Medulla oblongata (tissue), 1 donor: ENCODE results near the gene CENPT.

Experiments
- DNase-seq: peaks from one replicate; pipeline ENCODE4 v3.0.0-alpha.2; 2015; ENCODE audit errors: extremely low spot score

CENPT gene

DNA sequence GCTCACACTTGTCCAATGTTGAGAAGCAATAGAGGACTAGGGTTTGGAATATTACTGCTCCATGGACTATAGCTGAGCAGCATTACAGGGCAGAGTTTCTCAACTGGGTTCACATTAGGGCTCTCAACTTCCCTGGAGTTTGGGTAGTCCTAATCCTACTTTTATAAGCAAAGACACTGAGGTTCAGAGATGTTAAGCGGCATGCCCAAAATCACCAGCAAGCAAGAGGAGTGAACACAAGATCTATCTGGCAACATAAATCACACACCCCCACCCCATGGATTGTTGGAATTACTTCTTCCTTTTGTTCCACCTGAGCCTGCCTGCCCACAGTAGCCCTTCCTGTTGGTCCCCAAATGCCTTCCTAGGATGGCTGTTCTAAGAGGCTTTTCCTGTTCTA, 35.6 kb downstream of the CENPT start:
- no peak for DNase-seq

DNA sequence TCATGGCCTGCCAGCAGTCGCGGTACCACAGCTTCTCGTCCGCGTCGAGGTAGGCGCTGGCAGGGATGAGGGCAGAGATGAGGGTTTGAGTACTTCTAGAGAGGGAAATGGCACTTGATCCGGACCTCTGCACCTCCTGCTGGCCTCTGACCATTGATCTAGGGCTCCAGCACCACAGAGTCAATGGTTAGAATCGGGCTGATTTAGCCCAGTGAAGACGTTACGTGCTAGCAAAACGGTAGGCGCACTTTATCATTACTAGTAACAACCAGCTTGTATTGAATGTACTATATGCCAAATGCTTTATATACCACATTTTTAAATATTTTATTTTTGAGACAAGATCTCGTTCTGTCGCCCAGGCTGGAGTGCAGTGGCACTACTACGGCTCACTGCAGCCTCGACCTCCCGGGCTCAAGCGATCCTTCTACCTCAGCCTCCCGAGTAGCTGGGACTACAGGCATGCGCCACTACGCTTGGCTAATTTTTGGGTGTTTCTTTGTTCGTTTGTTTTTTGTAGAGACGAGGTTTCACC, 40.3 kb downstream of the CENPT start:
- DNase-seq, result no peak

DNA sequence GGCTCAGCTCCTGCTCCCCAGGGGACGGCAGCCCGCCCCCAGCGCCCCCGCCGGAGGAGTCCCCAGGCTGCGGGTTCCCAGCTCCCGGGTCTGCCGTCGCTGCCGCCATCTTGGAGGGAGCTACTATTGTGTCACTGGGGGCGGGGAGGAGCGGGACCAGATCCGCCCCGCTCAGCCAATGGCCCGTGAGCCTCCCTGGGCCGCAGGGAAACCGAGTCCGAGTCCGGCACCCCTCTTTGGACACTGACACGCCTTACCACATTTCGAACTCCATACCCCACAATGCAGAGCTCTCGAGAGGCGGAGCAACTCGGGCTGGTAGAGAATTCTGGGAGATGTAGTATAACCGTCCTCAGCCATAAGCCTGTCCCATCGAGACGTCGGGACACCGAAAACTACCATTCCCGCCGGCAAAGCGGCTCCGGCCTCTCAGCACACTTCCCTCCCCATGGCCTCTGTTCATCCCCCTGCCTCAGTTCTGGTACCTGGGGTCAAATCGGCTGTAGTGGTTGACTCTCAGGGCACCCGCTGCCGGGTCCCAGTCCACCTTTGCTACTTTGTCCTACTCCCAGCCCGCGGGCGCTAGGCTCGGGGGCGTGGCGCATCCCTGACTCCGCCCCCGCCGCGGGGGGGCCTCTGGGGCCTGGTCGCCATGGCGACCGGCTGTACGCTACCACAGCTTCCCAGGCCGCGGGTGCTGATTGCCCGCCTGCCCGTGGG, 40.9 kb downstream of the CENPT start, which contains the start of the genes RANBP10 and TSNAXIP1:
TSS of gene RANBP10 (minus strand) at position 133 of the 720 bp plus-strand sequence. CDS start at position 109, 24 bp downstream.
TSS of gene TSNAXIP1 (plus strand) at position 462 of the 720 bp plus-strand sequence. CDS start 261 bp downstream, outside the sequence.
- DNase-seq, result peak; percentile 100

DNA sequence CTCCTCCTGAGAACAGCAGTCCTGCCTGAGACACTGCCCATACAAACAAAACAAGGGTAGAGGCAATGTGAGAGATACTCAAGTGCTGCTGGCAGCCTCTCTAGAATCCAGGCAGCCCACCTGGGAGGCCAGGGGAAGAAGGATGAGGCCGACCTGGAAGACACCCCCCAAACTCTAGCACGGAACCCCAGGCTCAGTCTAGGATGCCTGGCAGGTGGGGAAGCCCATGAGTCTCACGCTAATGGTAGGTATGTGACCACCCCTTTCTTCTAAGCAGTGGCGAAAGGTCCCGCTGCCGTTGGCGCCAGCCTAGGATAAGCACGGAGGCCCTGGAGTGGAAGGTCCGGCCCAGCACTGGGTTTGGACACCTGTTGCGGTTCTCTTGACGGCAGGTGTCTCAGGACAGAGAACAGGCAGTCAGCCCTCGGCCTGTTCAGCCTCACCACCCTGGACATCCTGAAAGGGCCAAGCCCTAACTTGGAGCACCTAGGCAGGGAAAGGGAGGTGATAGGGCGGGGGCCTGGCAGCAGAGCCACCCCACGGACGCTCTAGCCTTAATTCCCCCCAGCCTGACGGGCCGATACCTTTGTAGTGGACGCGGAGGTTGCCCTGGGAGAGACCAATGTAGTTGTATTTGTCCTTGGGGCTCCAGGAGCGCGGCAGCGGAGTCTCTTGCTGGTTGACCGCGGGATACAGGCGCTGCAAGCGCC, 41.6 kb downstream of the CENPT start:
- no peak for DNase-seq

DNA sequence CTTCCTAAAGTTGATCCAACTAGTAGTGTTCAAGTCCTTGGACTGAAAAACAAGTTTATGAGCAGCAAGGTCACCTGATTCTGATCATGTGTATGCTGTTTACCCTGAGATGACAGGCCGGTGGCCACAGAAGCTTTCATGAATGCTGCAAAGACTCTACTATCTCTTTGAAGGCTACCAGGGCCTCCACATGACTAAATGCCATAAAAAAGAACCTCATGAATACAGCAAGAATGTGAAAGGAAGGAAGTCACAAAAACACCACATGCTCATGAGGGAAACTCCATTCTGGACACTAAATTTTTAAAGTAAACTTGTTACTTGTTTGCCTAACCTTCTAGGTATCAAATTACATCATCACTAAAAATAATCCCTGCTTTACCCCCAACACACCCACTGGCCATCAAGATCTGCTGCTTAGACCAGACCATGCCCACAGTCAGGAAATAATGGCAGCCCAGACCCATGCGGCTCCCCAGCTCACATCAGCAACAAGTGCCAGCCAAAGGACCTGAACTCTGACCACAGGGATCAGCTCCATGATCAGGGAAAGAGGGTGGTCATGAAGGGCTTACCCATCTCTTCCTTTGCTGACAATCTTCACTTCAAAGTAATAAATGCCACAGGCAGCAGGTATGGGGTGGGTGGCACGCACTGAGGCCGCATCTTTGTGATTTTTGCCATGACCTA, 42.5 kb downstream of the CENPT start:
- no peak for DNase-seq

DNA sequence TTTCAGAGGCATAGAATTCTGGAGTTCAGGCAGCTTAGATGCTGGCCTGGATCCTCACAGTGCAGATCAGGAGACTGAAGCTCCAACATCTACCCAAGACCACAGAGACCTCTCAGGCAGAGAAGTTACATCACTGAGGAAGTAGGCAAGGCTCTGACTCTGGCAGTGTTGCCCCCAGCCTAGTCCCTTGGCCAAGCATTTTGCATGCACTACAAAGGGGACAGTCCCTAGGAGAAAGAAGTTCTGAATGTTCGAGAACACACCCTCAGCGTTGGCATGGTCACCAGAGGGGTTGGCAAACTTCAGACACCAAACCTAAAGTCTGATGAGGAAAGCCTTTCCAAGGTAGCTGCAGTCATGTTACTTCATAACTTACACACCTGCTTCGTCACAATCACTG, 43.6 kb downstream of the CENPT start:
- no peak for DNase-seq

DNA sequence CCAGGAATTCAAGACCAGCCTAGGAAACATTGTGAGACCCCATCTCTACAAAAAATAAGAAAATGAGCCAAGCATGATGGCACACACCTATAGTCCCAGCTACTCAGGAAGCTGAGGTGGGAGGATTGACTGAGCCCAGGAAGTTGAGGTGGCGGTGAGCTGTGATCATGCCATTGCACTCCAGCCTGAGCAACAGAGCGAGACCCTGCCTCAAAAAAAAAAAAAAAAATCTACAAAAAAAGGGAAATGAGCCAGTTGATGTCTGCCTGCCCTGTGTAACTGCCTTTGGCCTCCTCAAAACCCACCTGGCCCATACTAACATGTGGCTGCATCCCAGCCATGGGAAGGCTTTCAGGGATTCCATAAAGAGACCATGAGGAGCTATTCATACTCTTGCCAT, 45.6 kb downstream of the CENPT start:
- DNase-seq, result no peak

DNA sequence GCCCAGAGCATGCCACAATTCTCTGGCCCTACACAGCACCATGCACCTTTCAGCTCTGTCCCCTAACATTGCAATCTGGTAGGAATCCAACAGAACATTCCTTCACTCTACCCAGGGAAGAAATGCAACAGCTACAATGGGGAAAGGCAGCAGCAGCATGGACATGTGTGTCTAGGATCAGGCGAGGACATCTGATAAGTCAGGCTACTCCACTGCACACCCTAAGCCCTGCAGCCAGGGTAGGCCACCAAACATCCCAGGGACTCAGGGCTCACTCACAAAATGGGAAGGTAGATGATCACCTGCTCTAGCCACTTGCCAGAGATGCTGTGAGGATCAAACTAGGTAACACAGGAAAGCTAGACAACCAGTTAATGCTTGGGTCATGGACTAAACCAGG, 46.3 kb downstream of the CENPT start:
- no peak for DNase-seq

DNA sequence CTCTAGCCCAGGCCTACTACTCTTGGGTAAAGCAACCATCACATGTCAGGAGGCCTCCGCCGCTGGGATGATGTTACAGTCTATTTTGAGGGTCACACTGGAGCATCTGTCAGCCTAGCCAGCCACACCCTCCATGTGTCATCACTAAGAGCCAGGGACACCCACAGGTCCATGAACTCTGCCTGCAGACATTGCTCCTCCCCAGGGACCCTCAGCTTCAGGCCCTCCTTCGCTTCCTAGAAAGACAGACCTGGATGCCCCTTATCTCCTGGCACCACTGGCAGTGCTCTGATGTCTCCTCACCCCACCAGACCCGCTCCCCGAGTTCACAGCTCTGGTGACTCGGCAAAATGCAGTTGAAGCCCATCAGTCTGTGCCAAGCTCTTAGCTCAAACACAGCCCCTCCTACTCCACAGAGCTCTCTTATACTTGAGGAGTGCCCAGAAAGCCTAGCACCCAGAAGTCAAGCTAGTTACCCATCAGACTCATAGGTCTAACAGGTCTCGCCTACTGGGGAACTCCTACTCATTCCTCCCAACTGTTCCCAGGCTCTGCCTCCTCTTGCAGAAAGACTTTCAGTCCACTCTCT, 47.1 kb downstream of the CENPT start:
- DNase-seq, result no peak

DNA sequence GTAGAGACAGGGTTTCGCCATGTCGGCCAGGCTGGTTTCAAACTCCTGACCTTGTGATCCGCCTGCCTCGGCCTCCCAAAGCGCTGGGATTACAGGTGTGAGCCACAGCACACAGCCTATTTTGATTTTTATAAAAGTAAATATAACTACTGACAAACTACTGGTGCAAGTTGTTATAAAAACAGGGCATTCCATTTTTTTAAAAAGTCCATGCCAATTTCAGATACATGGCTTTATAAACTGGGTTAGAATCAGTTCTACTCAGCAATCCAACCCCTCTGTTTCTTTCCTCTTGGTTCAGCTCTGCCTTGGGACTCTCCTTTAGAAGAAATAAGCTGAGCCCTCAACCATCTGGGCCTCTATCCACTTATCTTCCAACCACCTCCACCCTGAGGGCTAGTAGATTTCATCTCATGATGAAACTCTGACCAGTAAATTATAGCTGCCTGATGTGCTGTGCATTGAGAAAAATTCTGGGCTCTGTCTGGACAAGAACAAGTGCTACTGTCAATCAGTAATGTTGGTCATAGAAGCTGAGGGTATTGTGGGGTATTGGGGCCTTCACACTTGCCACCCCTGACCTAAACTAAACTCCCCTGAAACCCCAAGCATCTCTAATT, 51.3 kb downstream of the CENPT start:
- no peak for DNase-seq

DNA sequence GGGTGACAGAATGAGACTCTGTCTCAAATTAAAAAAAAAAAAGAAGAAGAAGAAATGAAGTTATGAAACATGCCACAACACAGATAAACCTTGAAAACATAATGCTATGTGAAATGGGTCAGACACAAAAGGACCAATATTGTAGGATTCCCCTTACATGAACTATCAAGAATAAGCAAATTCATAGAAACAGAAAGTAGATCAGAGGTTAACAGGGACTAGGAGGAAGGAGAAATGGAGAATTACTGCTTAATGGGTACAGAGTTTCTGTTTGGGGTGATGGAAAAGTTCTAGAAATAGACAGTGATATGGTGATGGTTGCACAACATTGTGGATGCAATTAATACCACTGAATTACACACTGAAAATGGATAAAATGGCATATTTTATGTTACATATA, 57.4 kb downstream of the CENPT start:
- no peak for DNase-seq

DNA sequence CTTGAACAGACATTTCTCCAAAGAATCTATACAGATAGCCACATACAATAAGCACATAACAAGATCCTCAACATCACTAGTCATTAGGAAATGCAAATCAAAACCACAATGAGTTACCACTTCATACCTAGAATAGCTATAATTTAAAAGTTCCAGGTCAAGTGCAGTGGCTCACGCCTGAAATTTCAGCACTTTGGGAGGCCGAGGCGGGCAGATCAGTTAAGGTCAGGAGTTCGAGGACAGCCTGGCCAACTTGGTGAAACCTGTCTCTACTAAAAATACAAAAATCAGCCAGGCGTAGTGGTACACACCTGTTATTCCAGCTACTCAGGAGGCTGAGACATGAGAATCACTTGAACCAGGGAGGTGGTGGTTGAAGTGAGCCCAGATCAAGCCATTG, 61.0 kb downstream of the CENPT start:
- DNase-seq, result no peak

DNA sequence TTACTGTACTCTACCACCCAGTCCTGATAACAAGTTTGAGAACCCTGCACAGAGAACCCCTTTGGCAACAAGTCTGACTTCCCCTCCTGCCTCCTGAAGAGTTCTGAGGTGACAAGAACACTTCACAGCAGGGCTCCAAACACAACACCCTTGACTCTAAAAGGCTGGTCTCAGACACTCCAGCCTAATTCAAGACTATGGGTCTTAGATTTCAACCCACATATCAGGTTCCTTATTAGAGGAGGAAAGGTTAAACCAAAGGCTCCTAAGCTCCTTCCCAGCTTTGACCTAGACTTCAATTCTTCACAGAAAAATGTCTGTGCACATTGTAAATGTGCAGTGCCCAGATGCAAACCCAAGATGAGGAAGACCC, 64.2 kb downstream of the CENPT start:
- no peak for DNase-seq

DNA sequence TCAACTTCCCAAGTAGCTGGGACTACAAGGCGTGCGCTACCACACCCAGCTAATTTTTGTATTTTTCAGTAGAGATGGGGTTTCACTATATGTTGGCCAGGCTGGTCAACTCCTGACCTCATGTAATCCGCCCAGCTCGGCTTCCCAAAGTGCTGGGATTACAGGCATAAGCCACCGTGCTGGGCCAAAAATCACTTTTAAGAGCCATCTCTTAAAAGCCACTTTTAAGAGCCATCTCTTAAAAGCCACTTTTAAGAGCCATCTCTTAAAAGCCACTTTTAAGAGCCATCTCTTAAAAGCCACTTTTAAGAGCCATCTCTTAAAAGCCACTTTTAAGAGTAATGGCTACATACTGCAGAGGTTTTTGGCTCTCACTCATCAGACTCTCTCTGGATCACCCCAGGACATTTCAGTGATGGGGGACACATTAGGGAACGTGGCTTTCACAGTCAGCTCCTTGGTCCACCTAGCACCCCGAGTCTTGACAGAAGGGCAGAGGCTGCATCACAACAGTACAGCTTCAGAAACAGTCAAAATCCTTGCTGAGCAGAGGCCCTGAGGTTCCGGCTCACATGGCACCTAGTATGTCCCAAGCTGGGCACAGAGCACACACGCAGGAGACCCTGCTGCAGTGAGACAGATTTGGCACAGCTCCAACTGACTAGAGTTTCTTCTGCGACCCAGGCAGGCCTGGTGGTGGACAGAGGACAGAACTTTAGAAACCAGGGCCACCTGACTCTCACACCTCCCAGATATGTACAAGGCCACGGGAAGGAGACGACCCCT, 64.7 kb downstream of the CENPT start:
- DNase-seq, result no peak

DNA sequence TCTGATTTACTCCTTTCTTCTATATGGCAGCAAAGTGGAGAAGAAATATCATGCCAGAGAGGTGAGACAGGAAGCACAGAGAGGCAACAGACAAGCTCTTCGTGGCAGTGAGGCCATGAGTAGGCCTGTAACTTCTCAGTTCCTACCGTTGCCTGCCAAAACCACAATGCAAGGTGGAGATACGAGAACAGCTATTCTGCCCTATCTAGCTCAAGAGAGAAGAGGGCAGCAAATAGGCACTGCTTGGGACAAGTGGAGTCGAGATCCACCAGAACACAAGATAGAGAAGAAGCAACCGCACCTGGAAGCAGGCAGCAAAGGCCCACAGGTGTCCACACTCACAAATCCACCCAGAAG, 66.0 kb downstream of the CENPT start:
- DNase-seq, result no peak

DNA sequence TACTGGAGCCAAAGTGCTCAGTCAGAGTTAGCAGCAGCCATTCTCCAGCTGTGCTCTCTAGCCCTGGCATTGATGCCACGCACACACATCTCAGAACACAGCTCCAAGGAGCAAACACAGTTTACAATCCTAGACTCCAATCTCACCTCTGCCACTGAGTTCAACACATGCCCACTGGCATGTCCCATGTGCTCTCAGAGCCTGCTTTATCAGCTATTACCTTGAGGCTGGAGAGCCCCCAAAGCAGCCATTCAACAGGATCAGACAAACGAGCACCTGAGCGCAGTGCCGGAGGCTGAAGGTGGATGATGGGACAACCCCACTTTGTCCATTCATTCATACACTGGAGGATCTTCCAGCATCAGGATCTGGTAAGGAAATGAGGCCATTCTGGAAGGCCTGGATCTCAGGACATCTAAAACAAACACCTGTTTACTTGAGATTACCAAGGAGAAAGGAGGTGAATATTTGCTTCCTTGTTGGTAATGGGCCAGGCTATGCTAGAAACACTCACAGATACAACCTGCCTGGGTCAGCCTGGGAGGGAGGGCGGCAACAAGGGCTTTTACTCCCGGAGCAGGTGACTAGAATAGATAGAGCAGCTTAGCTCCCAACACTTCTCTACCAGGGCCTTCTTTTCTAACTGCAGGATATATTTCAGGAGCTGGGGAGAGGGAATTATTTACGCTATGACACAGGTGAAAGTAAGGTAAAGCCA, 66.5 kb downstream of the CENPT start:
- DNase-seq, result no peak

DNA sequence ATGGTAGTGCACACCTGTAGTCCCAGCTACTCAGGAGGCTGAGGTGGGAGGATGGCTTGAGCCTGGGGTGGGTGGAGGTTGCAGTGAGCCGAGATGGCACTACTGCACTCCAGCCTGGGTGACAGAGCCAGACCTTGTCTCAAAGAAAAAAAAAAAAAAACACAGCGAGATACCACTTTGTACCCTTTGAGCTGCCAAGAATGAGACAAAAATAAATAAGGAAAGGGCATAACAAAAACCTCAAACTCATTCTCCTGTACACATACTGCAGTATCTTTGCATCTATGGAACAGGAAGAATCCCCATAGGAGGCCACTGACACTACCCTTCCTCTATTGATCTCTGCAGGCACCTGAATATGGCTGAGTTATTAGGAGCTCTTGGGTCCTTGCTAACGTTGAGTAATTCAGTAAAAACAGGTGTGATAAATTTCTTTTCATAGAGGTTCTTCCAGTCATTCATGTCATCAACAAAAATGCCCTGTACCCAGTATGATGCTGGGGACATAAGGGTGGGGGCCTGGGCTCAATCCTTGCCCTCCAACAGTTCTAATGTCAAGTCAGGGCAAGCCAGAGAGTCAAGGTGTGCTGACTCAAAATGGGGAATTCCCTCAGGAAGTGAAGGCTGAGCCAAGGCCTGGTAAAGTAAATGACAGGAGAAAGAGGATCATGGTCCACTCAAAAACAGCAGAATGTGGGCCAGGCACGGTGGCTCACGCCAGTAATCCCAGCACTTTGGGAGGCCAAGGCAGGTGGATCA, 68.1 kb downstream of the CENPT start:
- no peak for DNase-seq
